Measurements from ENCODE around the gene SLC3A2. TPM values are rescaled to one million over a fixed set of nuclear protein-coding genes. Genes with fewer than 3 reads are reported as not detected.
A peak's percentile ranks its signal among the peaks of the same experiment; 100 is the strongest.

Gene SLC3A2
- total and polyA plus RNA-seq, 2 of the 13 experiments (the other 11 are each of a cell fraction or from before 2014, with no cell fraction given): 213 to 226 TPM

DNA sequence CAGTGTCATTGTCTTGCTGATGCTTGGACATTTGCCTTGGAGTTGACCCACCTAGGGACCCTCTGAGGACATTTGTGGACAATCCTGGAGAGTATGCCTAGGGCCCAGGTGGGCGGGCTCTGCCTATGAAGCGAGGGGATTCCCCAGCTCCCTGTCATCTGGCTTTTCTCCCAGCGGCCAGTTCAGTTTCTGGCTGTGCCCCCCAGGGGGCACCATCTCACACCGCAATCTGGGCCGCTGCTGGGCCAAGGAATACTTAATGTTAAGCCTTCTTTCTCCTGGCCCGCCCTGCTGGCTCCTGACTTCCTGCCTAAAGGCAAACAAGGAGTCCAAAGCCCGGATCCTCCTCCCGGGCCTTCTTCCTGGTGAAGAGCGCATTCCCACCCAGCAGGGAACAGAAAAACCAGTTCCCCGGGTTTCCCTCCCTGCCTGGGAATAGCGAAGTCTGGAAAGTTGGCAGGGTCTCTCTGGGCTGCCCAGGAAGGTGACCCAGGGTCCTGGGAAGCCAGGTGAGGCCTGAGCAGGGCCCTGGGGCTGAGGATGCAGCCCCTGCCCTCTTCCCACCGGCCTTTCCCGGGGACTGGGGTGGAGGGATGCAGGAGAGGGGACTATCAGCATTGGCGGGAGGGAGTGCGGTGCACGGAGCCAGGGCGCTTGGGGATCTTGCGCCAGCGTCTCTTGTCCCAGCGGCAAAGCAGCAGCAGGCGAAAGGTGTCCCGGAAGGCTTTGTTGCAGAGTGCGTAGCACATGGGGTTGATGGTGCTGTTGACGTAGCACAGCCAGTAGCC is 28.6 kb downstream of the SLC3A2 start (continued):
- TF ChIP-seq AFF4 (CRISPR knock-in tag; IDR thresholded peaks at IDR 0.05): no peak
- TF ChIP-seq XRCC5 (optimal IDR thresholded peaks at IDR 0.05; ENCODE audit: low read length): peak; percentile 60
- TF ChIP-seq MAFK (conservative IDR thresholded peaks at IDR 0.05 in 1 of 2, IDR thresholded peaks at IDR 0.05 in 1 of 2; ENCODE audit: low read length in 2 of 2): no peak
- no peak for TF ChIP-seq DMAP1 (CRISPR knock-in tag; IDR thresholded peaks at IDR 0.05)
- TF ChIP-seq ZNF350 (CRISPR knock-in tag; IDR thresholded peaks at IDR 0.05; ENCODE audit: borderline replicate concordance, low read depth): peak; percentile 26; the same call in 1 of the 2 replicates
- TF ChIP-seq ZFP37 (CRISPR knock-in tag; IDR thresholded peaks at IDR 0.05; ENCODE audit: borderline replicate concordance): no peak
- no peak for TF ChIP-seq ZBTB1 (CRISPR knock-in tag; IDR thresholded peaks at IDR 0.05; ENCODE audit: borderline replicate concordance)
- 0 out of 2 replicates have a peak, but pooled peaks have one; percentile 36 for TF ChIP-seq SMAD1 (CRISPR knock-in tag; IDR thresholded peaks at IDR 0.05; ENCODE audit: borderline replicate concordance, low read depth)
- TF ChIP-seq STAT5B (CRISPR knock-in tag; IDR thresholded peaks at IDR 0.05): no peak
- TF ChIP-seq ZNF280B (CRISPR knock-in tag; IDR thresholded peaks at IDR 0.05; ENCODE audit: borderline replicate concordance): no peak
- TF ChIP-seq, protein P1, sequence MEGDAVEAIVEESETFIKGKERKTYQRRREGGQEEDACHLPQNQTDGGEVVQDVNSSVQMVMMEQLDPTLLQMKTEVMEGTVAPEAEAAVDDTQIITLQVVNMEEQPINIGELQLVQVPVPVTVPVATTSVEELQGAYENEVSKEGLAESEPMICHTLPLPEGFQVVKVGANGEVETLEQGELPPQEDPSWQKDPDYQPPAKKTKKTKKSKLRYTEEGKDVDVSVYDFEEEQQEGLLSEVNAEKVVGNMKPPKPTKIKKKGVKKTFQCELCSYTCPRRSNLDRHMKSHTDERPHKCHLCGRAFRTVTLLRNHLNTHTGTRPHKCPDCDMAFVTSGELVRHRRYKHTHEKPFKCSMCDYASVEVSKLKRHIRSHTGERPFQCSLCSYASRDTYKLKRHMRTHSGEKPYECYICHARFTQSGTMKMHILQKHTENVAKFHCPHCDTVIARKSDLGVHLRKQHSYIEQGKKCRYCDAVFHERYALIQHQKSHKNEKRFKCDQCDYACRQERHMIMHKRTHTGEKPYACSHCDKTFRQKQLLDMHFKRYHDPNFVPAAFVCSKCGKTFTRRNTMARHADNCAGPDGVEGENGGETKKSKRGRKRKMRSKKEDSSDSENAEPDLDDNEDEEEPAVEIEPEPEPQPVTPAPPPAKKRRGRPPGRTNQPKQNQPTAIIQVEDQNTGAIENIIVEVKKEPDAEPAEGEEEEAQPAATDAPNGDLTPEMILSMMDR (CRISPR knock-in tag; IDR thresholded peaks at IDR 0.05): peak; percentile 78
- no peak for TF ChIP-seq TGIF2 (CRISPR knock-in tag; IDR thresholded peaks at IDR 0.05)
- TF ChIP-seq, protein P2, sequence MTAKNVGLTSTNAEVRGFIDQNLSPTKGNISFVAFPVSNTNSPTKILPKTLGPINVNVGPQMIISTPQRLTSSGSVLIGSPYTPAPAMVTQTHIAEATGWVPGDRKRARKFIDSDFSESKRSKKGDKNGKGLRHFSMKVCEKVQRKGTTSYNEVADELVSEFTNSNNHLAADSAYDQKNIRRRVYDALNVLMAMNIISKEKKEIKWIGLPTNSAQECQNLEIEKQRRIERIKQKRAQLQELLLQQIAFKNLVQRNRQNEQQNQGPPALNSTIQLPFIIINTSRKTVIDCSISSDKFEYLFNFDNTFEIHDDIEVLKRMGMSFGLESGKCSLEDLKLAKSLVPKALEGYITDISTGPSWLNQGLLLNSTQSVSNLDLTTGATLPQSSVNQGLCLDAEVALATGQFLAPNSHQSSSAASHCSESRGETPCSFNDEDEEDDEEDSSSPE (CRISPR knock-in tag; IDR thresholded peaks at IDR 0.05): no peak
- peak; percentile 35; the same call in 1 of the 2 replicates for TF ChIP-seq ZGPAT (CRISPR knock-in tag; IDR thresholded peaks at IDR 0.05)
